ENCODE data around the gene ACR.

Gene ACR

DNA sequence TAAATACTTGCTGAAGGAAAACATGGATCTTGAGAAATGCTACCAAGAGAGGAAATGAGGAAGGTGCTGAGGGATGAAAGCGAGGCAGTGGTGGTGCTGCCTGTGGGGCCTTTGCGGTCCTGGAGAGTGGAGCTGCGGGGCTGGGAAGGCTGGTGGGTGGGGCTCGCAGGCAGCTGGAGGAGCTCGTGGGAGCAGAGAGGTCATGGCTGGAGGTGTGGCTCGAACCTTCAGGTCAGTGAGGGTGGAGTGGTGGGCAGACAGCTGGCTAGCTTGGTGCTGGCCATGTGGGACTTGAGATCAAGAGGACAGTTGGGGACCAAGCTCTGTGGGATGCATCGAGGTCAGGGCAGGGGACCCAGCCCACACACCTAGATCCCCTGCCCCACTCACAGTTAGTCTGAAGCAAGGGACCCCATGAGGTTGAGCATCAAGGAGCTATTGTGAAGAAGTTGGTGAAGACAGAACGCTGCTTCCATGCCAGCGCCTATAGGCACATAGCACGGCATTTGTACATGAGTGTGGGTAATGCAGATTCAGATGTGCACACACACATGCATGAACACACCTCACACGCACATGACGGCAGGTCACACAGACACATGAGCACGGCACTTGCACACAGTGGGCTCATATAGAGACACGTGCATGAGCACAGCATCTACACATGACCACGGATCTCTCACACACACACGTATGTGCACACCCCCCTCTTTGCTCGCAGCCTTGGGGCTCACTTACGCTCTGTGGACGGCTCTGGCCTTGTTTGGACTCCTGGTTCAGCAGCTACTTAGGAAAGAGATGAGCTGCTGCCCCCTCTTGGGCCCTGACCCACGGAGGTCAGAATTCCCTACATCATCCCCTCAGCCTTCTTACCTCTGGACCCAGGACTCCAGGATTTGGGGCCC is 34.9 kb upstream of the ACR start:
- Histone ChIP-seq H4K8ac (ENCODE audit: low read depth, low read length) (no peak overlapping the region), H3K4ac (ENCODE audit: low read length) (no peak overlapping the region), H3K4me1 (ENCODE audit: control insufficient read depth in 2 of 2, insufficient read depth in 1 of 2, low read depth in 1 of 2, low read length in 2 of 2) (peaks cover 23 to 24% of the 10 kb centered on the region in 2 donors), H4K91ac (ENCODE audit: low read depth, low read length, poor library complexity) (no peak overlapping the region), H3K18ac (ENCODE audit: low read length) (no peak overlapping the region), H2AFZ (ENCODE audit: low read length) (no peak overlapping the region), H2AK5ac (ENCODE audit: low read depth, low read length) (peak overlapping the region; percentile 6), H3K27ac (replicated peaks; ENCODE audit: low read length) (no peak overlapping the region), H3K79me1 (ENCODE audit: low read depth, low read length) (peaks cover 7% of the 10 kb centered on the region), H3K23ac (ENCODE audit: low read depth, low read length, poor library complexity) (no peak overlapping the region), H3K14ac (ENCODE audit: low read length) (no peak overlapping the region), H2BK120ac (ENCODE audit: low read depth, low read length) (no peak overlapping the region), H3K4me3 (ENCODE audit: low read length in 2 of 2) (peak overlapping the region in 1 of 2 donors; percentile 21), H2BK5ac (ENCODE audit: low read length) (no peak overlapping the region), H3K9ac (ENCODE audit: low read depth, low read length, poor library complexity) (peak overlapping the region; percentile 76), H3K9me3 (replicated peaks in 1 of 2; ENCODE audit: control insufficient read depth in 2 of 2, insufficient read depth in 1 of 2, low read depth in 1 of 2, low read length in 2 of 2) (no peaks in the 10 kb centered on the region), H2BK12ac (ENCODE audit: low read length) (no peak overlapping the region), H3K4me2 (ENCODE audit: insufficient read depth, low read length, poor library complexity, severe bottlenecking) (no peak overlapping the region), H3K27me3 (ENCODE audit: control insufficient read depth in 3 of 3, insufficient read depth in 3 of 3, low read depth in 1 of 3, low read length in 3 of 3) (no peaks in the 10 kb centered on the region), H3K36me3 (replicated peaks in 1 of 2; ENCODE audit: control insufficient read depth in 2 of 2, insufficient read depth in 2 of 2, low read length in 2 of 2) (peaks cover 14 to 70% of the 10 kb centered on the region in 2 donors), H2BK15ac (ENCODE audit: low read length) (no peak overlapping the region)
- no CpG with 5 or more reads among the region's 20 CpGs for WGBS, 2 donors (ENCODE audit: extremely low coverage in 2 of 2, insufficient read length in 2 of 2, insufficient replicate concordance in 1 of 2)
- no peak for DNase-seq (ENCODE audit: low spot score)

DNA sequence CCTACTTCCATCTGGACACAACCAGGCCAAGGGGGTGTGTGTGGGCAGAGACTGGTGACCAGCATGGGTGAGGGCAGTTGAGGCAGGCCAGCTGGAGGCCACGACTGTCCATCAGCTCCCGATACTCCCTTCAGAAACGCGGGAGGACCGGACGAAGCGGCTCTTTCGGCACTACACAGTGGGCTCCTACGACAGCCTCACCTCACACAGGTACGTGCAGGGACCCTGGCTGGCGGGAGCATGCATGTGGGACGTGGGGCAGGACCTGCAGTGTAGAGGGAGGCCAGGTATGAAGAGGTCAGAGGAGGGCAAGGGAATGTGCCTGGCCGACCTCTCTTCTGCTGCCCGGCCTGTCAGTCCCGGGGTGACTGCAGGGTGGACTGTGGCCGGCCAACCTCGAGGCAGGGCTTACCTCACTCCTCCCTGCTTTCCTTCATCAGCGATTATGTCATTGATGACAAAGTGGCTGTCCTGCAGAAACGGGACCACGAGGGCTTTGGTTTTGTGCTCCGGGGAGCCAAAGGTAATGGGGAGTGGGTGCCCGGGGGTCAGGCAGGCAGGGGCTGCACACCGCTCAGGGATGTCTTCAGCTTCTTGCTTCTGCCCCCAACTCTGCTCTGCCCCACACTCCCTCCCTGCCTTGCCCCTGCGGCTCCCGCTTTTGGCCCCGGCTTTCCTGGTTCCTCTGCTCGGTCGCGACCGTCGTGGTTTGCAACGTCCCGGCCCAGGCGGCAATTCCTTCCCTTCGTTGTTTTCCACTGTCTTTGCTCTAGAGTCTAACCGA is 34.1 kb upstream of the ACR start:
- peak overlapping the region; percentile 5 for H4K8ac ChIP-seq (ENCODE audit: low read depth, low read length)
- no peak overlapping the region for H3K27ac ChIP-seq (replicated peaks; ENCODE audit: low read length)
- peak overlapping the region; percentile 16 for H2BK120ac ChIP-seq (ENCODE audit: low read depth, low read length)
- H3K4me1 ChIP-seq (ENCODE audit: control insufficient read depth in 2 of 2, insufficient read depth in 1 of 2, low read depth in 1 of 2, low read length in 2 of 2) = peaks cover 16 to 23% of the 10 kb centered on the region in 2 donors
- H3K18ac ChIP-seq (ENCODE audit: low read length) = peak overlapping the region; percentile 22
- H2BK15ac ChIP-seq (ENCODE audit: low read length) = peak overlapping the region; percentile 55
- H4K91ac ChIP-seq (ENCODE audit: low read depth, low read length, poor library complexity) = peak overlapping the region; percentile 35
- H3K23ac ChIP-seq (ENCODE audit: low read depth, low read length, poor library complexity) = peak overlapping the region; percentile 32
- H3K9ac ChIP-seq (ENCODE audit: low read depth, low read length, poor library complexity) = no peak overlapping the region
- H3K14ac ChIP-seq (ENCODE audit: low read length) = peak overlapping the region; percentile 63
- WGBS, 2 donors (ENCODE audit: extremely low coverage in 2 of 2, insufficient read length in 2 of 2, insufficient replicate concordance in 1 of 2) = no CpG with 5 or more reads among the region's 36 CpGs
- H3K27me3 ChIP-seq (ENCODE audit: control insufficient read depth in 3 of 3, insufficient read depth in 3 of 3, low read depth in 1 of 3, low read length in 3 of 3) = no peaks in the 10 kb centered on the region
- DNase-seq (ENCODE audit: low spot score) = no peak
- H2BK5ac ChIP-seq (ENCODE audit: low read length) = no peak overlapping the region
- no peak overlapping the region for H2AFZ ChIP-seq (ENCODE audit: low read length)
- peak overlapping the region; percentile 15 for H3K4ac ChIP-seq (ENCODE audit: low read length)
- no peak overlapping the region for H2BK12ac ChIP-seq (ENCODE audit: low read length)
- H3K9me3 ChIP-seq (replicated peaks in 1 of 2; ENCODE audit: control insufficient read depth in 2 of 2, insufficient read depth in 1 of 2, low read depth in 1 of 2, low read length in 2 of 2) = no peaks in the 10 kb centered on the region
- H3K36me3 ChIP-seq (replicated peaks in 1 of 2; ENCODE audit: control insufficient read depth in 2 of 2, insufficient read depth in 2 of 2, low read length in 2 of 2) = peaks cover 13 to 75% of the 10 kb centered on the region in 2 donors
- H2AK5ac ChIP-seq (ENCODE audit: low read depth, low read length) = peak overlapping the region; percentile 85
- no peak overlapping the region for H3K4me3 ChIP-seq (ENCODE audit: low read length in 2 of 2)
- H3K4me2 ChIP-seq (ENCODE audit: insufficient read depth, low read length, poor library complexity, severe bottlenecking) = no peak overlapping the region
- H3K79me1 ChIP-seq (ENCODE audit: low read depth, low read length) = peaks cover 7% of the 10 kb centered on the region

DNA sequence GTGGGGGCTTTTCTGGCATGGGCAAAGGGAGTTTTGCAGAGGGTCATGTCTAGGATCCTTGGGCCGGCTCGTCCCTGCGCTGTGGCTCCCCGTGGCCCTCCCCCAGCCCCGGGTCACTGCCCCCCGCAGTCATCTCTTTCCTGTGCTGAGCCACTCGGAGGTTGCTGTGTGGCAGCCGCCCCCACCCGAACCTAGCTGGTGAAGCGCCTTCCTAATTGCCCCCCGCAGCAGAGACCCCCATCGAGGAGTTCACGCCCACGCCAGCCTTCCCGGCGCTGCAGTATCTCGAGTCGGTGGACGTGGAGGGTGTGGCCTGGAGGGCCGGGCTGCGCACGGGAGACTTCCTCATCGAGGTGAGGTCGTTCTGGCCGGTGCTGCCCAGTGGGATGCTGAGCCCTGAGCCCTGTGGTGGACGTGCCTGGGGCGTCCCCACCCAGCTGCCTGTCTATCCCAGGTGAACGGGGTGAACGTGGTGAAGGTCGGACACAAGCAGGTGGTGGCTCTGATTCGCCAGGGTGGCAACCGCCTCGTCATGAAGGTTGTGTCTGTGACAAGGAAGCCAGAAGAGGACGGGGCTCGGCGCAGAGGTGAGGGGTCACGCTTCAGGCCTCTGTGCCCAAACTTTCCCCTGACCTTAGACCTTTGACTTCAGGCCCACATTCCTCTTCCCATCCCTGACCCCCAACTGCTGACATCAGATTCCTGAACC is 33.3 kb upstream of the ACR start:
- H4K91ac ChIP-seq (ENCODE audit: low read depth, low read length, poor library complexity) = peak overlapping the region; percentile 53
- H3K4me2 ChIP-seq (ENCODE audit: insufficient read depth, low read length, poor library complexity, severe bottlenecking) = peak overlapping the region; percentile 70
- no CpG with 5 or more reads among the region's 37 CpGs for WGBS, 2 donors (ENCODE audit: extremely low coverage in 2 of 2, insufficient read length in 2 of 2, insufficient replicate concordance in 1 of 2)
- H3K36me3 ChIP-seq (replicated peaks in 1 of 2; ENCODE audit: control insufficient read depth in 2 of 2, insufficient read depth in 2 of 2, low read length in 2 of 2) = peaks cover 9 to 77% of the 10 kb centered on the region in 2 donors
- H3K9ac ChIP-seq (ENCODE audit: low read depth, low read length, poor library complexity) = peak overlapping the region; percentile 72
- H2BK120ac ChIP-seq (ENCODE audit: low read depth, low read length) = peak overlapping the region; percentile 16
- H3K27me3 ChIP-seq (ENCODE audit: control insufficient read depth in 3 of 3, insufficient read depth in 3 of 3, low read depth in 1 of 3, low read length in 3 of 3) = no peaks in the 10 kb centered on the region
- peak overlapping the region; percentile 14 for H2BK12ac ChIP-seq (ENCODE audit: low read length)
- H3K4me3 ChIP-seq (ENCODE audit: low read length in 2 of 2) = peak overlapping the region in 1 of 2 donors; percentile 22
- no peaks in the 10 kb centered on the region for H3K9me3 ChIP-seq (replicated peaks in 1 of 2; ENCODE audit: control insufficient read depth in 2 of 2, insufficient read depth in 1 of 2, low read depth in 1 of 2, low read length in 2 of 2)
- peaks cover 14 to 20% of the 10 kb centered on the region in 2 donors for H3K4me1 ChIP-seq (ENCODE audit: control insufficient read depth in 2 of 2, insufficient read depth in 1 of 2, low read depth in 1 of 2, low read length in 2 of 2)
- no peak overlapping the region for H3K14ac ChIP-seq (ENCODE audit: low read length)
- peak overlapping the region; percentile 83 for H2BK5ac ChIP-seq (ENCODE audit: low read length)
- peak overlapping the region; percentile 66 for H3K27ac ChIP-seq (replicated peaks; ENCODE audit: low read length)
- H4K8ac ChIP-seq (ENCODE audit: low read depth, low read length) = no peak overlapping the region
- no peak for DNase-seq (ENCODE audit: low spot score)
- H2BK15ac ChIP-seq (ENCODE audit: low read length) = peak overlapping the region; percentile 62
- H3K23ac ChIP-seq (ENCODE audit: low read depth, low read length, poor library complexity) = peak overlapping the region; percentile 25
- H3K18ac ChIP-seq (ENCODE audit: low read length) = peak overlapping the region; percentile 92
- no peak overlapping the region for H3K4ac ChIP-seq (ENCODE audit: low read length)
- peak overlapping the region; percentile 85 for H2AK5ac ChIP-seq (ENCODE audit: low read depth, low read length)
- H3K79me1 ChIP-seq (ENCODE audit: low read depth, low read length) = peaks cover 7% of the 10 kb centered on the region
- H2AFZ ChIP-seq (ENCODE audit: low read length) = no peak overlapping the region
